AG09309 (cell line): ENCODE measurements around the gene HECW1.

Source experiments
- DNase-seq: peaks from one replicate; pipeline ENCODE4 v3.0.0-alpha.2; 2010; ENCODE audit warnings: low read depth
- H3K4me3 ChIP-seq: 2 replicates; pipeline ENCODE4 v1.5.1; 2011; ENCODE audit warnings: mild to moderate bottlenecking, low read depth, low read length, moderate library complexity; ENCODE audit not compliant: control insufficient read depth
- TF ChIP-seq, protein P1 (sequence below): IDR thresholded peaks from 2 replicates; pipeline ENCODE4 v1.5.1; 2011; ENCODE audit warnings: mild to moderate bottlenecking, low read depth, low read length, inconsistent platforms; ENCODE audit not compliant: insufficient read depth, control insufficient read depth; ENCODE audit errors: missing control alignments

Gene HECW1

DNA sequence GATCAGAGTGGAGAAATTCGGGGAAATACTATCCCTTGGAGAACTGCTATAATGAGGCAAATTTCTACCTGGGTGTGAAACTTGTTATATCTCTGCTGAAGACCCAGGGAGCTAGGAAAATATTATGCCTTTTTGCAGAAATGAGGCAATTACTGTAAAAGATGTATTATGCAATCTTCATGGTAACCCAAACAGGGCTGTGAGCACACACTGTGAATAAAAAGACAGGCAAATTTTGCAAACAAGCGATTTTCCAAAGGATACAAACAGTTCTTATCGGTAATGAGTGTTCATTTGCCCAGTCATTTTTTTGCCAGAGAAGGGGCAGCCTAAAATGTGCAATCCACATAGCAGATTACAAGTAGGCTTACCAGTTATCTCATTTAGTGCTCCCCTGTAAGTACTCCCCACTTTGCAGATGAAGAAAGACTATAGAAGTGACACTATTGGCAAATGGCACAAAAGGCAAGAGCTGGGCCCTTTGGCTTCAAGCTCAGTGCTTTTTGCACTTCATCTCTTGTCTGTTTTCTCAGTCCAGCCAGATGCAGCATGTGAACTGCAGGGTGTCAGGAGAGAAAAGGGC is 205.8 kb downstream of the HECW1 start:
- DNase-seq, result no peak
- TF ChIP-seq, protein P1, sequence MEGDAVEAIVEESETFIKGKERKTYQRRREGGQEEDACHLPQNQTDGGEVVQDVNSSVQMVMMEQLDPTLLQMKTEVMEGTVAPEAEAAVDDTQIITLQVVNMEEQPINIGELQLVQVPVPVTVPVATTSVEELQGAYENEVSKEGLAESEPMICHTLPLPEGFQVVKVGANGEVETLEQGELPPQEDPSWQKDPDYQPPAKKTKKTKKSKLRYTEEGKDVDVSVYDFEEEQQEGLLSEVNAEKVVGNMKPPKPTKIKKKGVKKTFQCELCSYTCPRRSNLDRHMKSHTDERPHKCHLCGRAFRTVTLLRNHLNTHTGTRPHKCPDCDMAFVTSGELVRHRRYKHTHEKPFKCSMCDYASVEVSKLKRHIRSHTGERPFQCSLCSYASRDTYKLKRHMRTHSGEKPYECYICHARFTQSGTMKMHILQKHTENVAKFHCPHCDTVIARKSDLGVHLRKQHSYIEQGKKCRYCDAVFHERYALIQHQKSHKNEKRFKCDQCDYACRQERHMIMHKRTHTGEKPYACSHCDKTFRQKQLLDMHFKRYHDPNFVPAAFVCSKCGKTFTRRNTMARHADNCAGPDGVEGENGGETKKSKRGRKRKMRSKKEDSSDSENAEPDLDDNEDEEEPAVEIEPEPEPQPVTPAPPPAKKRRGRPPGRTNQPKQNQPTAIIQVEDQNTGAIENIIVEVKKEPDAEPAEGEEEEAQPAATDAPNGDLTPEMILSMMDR, result no peak
- H3K4me3 ChIP-seq, result no peak overlapping the region

DNA sequence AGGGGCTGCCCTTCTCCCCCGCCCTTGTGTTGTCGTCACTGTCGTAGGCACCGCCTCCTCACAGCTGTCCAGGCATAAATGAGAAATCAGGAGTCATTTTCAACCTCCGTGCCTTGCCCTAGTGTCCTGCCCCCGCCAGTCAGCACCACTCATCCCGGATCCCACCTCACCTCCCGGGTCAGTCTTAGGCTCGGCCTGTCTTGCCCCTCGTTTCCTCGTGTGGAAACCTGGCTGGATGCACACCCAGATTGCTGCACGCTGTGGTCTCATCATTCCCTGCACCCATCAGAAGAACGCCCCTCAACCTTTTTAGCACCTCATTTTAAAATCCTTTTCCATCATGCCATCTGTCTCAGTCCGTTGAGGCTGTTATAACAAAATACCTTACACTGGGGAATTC is 213.1 kb downstream of the HECW1 start:
- no peak for DNase-seq
- TF ChIP-seq, protein P1, result no peak
- no peak overlapping the region for H3K4me3 ChIP-seq

DNA sequence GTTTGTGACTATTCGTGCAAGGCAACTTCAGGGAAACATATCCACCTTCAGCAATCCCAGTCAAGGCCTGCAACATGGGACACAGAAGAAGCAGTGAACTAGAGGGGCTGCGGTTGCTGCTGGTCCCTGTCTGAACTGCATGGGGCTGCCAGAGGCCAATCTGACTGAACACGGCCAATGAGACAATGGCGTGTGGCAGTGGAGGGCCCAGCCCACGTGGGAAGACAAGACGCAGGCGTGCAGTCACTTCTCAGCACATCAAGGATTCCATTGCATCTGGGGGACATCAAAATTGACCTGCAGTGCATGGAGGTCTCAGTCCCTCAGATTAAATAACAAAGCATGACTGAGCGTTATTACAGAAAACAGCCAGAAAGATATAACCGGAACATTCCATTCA is 215.9 kb downstream of the HECW1 start:
- no peak overlapping the region for H3K4me3 ChIP-seq
- no peak for DNase-seq
- TF ChIP-seq, protein P1, result no peak

DNA sequence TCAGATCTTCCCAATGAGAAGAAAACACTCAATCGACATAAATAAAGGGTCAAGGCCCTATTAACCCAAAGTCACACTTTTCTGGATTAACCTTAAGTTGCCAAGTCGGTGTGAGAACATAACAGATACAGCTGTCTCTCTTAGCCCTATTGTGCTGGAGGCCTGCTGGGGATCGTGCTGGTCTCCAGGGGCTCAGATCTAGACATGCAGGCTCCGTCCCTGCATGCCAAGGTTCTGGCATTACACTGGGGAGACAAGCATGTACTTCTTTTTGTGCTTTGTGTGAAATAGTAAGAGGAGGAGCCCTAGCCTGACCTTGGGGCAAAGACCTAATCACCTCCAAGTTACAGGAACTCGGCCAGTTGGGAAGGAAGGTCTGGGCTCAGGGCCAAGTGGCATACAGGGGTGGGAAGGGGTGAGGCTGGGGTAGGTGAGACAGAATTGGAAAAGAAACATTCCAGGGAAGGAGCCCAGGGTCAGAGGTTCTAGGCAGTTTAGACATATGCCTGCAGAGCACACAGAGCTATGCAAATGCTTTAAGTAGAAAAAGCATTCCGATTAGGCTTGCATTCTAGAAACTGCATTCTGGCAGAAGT is 216.4 kb downstream of the HECW1 start:
- H3K4me3 ChIP-seq, result no peak overlapping the region
- TF ChIP-seq, protein P1, result no peak
- DNase-seq, result no peak

DNA sequence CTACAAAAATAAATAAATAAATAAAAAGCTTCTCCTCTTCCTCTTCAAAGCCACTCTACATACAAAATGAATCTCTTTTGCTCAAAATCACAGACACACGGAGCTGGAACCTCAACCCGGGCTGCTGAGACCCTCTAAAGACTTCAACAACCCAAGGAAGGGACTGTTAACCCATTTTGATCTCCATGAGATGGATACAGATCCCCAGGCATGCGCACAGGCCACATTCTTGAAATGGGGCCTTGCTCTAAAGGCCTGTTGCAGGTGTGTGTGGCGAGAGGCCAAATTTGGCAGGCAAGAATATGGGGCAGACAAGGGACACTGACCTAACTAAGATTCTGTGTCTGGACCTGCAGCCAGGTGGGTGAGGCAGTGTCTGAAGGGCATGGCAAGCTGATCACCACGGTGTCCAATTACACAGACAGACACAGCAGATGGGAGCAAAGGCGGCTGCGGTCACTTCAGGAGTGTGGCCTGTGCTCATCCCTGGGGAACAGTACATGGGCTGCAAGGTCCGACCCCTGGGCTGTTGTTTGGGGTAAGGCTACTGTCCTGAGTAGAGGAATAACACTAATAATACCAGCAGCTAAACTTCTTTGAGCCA is 219.8 kb downstream of the HECW1 start:
- DNase-seq, result no peak
- TF ChIP-seq, protein P1, result no peak
- H3K4me3 ChIP-seq, result no peak overlapping the region

DNA sequence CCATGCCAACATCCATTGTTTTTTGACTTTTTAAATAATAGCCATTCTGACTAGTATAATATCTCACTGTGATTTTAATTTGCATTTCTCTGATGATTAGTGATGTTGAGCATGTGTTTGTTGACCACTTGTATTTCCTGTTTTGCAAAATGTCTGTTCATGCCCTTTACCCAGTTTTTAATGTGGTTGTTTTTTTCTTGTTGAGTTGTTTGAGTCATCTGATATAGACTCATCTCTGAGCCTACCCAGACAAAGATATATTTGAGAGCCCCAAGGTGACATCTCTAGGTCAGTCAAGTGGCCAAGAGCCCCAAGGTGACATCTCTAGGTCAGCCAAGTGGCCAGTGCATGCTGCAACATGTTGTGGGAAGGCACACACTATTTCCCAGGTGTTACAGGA is 224.7 kb downstream of the HECW1 start:
- TF ChIP-seq, protein P1, result no peak
- no peak for DNase-seq
- H3K4me3 ChIP-seq, result no peak overlapping the region
